Suprapubic skin (tissue), 4 donors: ENCODE data around the gene NDOR1. TPM values are rescaled to one million over a fixed set of nuclear protein-coding genes. Genes with fewer than 3 reads are reported as not detected.

Source experiments
- DNase-seq, 2 donors: peaks; one replicate each; pipeline ENCODE4 v3.0.0-alpha.2; 2019; ENCODE audit warnings: low spot score in 2 of 2
- H3K27ac ChIP-seq: fragments of 200-600 bp; sonication (generic); one replicate; pipeline ENCODE4 v1.5.1; 2019
- H3K27me3 ChIP-seq: fragments of 200-600 bp; sonication (generic); one replicate; pipeline ENCODE4 v1.5.1; 2019
- H3K36me3 ChIP-seq: fragments of 200-600 bp; sonication (generic); one replicate; pipeline ENCODE4 v1.5.1; 2019
- H3K4me1 ChIP-seq: fragments of 200-600 bp; sonication (generic); one replicate; pipeline ENCODE4 v1.5.1; 2019
- H3K4me3 ChIP-seq: fragments of 200-600 bp; sonication (generic); one replicate; pipeline ENCODE4 v1.5.1; 2019; ENCODE audit warnings: mild to moderate bottlenecking
- H3K9me3 ChIP-seq: fragments of 200-600 bp; sonication (generic); one replicate; pipeline ENCODE4 v1.5.1; 2019
- CTCF ChIP-seq, 2 donors: fragments of 200-600 bp in 1 of 2; fragments of 450-650 bp in 1 of 2; sonication (generic) in 1 of 2; IDR thresholded peaks; one replicate each; pipeline ENCODE4 v1.5.1; 2016 to 2019; ENCODE audit warnings: antibody characterized with exemption in 2 of 2, mild to moderate bottlenecking in 1 of 2, moderate library complexity in 1 of 2
- EP300 ChIP-seq: sonication (generic); formaldehyde crosslinking; IDR thresholded peaks from one replicate; pipeline ENCODE4 v1.6.1; 2017; ENCODE audit warnings: antibody characterized with exemption
- POLR2A ChIP-seq, 2 donors: fragments of 450-650 bp; IDR thresholded peaks; one replicate each; pipeline ENCODE4 v1.6.1; 2017; ENCODE audit warnings: antibody characterized with exemption in 2 of 2, mild to moderate bottlenecking in 2 of 2, moderate library complexity in 2 of 2
- POLR2AphosphoS5 ChIP-seq, 3 donors: sonication (generic); formaldehyde crosslinking; IDR thresholded peaks; one replicate each; pipeline ENCODE4 v1.6.1; 2017; ENCODE audit warnings: antibody characterized with exemption in 3 of 3
- WGBS: methylation state at CpG from one replicate; pipeline ENCODE4 v1.1.5; 2018; 5-methylcytosine and 5-hydroxymethylcytosine counted together
- total RNA-seq, 4 donors: library from RNA; depleted of rRNA; stranded (reverse); fragments of >200 nt; gene quantifications; one replicate each; pipeline ENCODE4 v1.1.0, GENCODE V29; 2016

The NDOR1 gene
- total RNA-seq, 4 donors from 2014 or later = 13.4 to 21.0 (median 20.6) TPM

- Histone ChIP-seq H3K9me3 (no peaks in the 10 kb centered on the region), H3K27me3 (peaks cover 95% of the 10 kb centered on the region), H3K27ac (peak overlapping the region; percentile 79), H3K4me1 (peaks cover 43% of the 10 kb centered on the region), H3K4me3 (peak overlapping the region; percentile 50), H3K36me3 (no peaks in the 10 kb centered on the region)
- TF ChIP-seq POLR2A (IDR thresholded peaks at IDR 0.05) = no peak
- no peak for TF ChIP-seq POLR2AphosphoS5 (IDR thresholded peaks at IDR 0.05)
- TF ChIP-seq CTCF (IDR thresholded peaks at IDR 0.05) = no peak
- no peak for TF ChIP-seq EP300
- DNase-seq = no peak
- no CpG with 5 or more reads among the region's 36 CpGs for WGBS
Observed at GRCh38 chr9:137168573-137168903, 37.0 kb upstream of the NDOR1 start.

DNA sequence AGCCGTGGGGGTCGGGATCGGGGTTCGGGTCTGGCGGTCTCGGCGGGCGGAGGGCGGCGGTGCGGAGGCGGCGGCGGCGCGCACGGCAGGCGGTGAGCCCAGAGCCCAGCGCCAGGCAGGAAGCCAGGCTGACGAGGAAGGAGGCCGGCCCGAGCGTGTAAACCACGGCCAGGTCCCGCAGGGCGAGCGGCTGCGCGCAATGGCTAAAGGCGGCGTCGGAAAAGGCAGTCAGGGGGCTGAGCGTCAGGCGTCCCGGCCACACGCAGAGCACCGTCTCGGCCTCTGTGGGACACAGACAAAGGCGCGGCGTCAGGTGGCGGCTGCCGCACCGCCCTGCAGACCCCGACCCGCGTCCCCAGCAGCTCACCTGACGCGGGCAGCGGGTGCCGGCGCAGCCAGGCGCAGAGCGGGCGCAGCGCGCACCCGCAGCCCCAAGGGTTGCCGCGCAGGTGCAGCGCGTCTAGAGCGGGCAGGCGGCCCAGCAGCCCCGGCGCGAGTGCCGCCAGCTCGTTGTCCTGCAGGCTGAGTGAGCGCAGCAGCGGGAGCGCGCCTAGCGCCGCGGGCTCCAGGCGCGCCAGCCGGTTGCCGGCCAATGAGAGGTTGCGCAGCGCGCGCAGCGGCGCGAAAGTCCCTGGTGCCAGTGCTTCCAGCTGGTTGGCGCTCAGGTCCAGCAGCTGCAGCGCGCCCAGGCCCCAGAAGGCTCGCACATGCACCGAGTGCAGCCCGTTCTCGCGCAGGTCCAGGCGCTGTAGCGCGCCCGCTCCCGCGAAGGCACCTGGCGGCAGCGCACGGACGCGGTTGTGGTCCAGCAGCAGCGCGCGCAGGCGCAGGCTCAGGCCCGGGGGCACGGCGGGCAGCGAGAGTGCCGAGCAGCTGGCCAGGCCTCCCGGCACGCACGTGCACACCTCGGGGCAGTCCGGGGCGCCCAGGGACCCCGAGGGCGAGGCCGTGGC, 36.3 kb upstream of the NDOR1 start:
- no peaks in the 10 kb centered on the region for H3K9me3 ChIP-seq
- TF ChIP-seq POLR2A (IDR thresholded peaks at IDR 0.05) = no peak
- TF ChIP-seq CTCF (IDR thresholded peaks at IDR 0.05) = no peak
- no peak for TF ChIP-seq POLR2AphosphoS5 (IDR thresholded peaks at IDR 0.05)
- TF ChIP-seq EP300 = no peak
- peak overlapping the region; percentile 79 for H3K27ac ChIP-seq
- no peaks in the 10 kb centered on the region for H3K36me3 ChIP-seq
- DNase-seq = no peak
- H3K4me3 ChIP-seq = peak overlapping the region; percentile 50
- WGBS = 0% methylated on average over 16 of the region's 124 CpGs
- peaks cover 89% of the 10 kb centered on the region for H3K27me3 ChIP-seq
- peaks cover 48% of the 10 kb centered on the region for H3K4me1 ChIP-seq

DNA sequence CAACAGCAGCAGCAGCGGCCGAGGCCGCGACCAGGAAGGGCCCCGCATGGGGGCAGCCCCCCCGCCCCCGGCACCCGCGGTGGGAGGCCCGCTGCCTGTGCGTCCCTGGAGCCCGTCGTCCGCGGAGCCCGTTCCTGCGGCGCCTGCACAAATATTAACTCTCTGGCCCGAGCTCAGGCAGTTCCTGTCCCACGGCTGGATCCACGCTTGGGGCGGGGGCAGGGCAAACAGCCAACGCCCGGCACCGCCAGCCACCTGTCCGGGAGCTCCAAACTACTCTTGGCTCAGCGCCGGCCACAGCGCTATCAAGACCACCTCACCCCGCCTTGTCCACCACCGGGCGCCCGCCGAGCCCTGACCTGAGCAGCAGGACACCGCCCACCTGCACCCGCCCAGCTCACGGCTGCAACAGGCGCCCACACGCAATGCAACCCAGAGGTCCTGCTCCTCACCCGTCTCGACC, 35.6 kb upstream of the NDOR1 start, which contains the start of gene LRRC26:
Gene LRRC26, minus strand, starts transcription at position 156 of the 463 bp plus-strand sequence. Its CDS starts 108 bp downstream, at position 48.
- Histone ChIP-seq H3K4me1 (peaks cover 56% of the 10 kb centered on the region), H3K27me3 (peaks cover 82% of the 10 kb centered on the region), H3K27ac (peak within 1 kb of the TSS; percentile 79), H3K36me3 (no peaks in the 10 kb centered on the region), H3K9me3 (no peaks in the 10 kb centered on the region), H3K4me3 (peak within 1 kb of the TSS; percentile 50)
- WGBS = 4% methylated on average over 12 of the region's 41 CpGs
- no peak for DNase-seq
- no peak for TF ChIP-seq CTCF (IDR thresholded peaks at IDR 0.05)
- TF ChIP-seq POLR2A (IDR thresholded peaks at IDR 0.05) = no peak
- no peak for TF ChIP-seq EP300
- no peak for TF ChIP-seq POLR2AphosphoS5 (IDR thresholded peaks at IDR 0.05)

GRCh38 chr9:137170486-137171148, 34.9 kb upstream of the NDOR1 start:
- no peak overlapping the region for H3K4me3 ChIP-seq
- no peaks in the 10 kb centered on the region for H3K36me3 ChIP-seq
- DNase-seq = no peak
- TF ChIP-seq POLR2A (IDR thresholded peaks at IDR 0.05) (no peak), POLR2AphosphoS5 (IDR thresholded peaks at IDR 0.05) (no peak), EP300 (no peak), CTCF (IDR thresholded peaks at IDR 0.05) (no peak)
- H3K27ac ChIP-seq = peak overlapping the region; percentile 79
- peaks cover 75% of the 10 kb centered on the region for H3K27me3 ChIP-seq
- H3K9me3 ChIP-seq = no peaks in the 10 kb centered on the region
- 56% methylated on average over 8 of the region's 14 CpGs for WGBS
- peaks cover 61% of the 10 kb centered on the region for H3K4me1 ChIP-seq
